HEK293 (cell line): ENCODE results near the gene WTAP.

Source experiments
- CTCF ChIA-PET: fragments of 350-600 bp; formaldehyde crosslinking; extraction: SDS; loops from one replicate; lab custom pipeline; 2021; ENCODE audit warnings: antibody characterized with exemption; lab: Yijun Ruan, JAX
- POLR2A ChIA-PET: fragments of 300-600 bp; formaldehyde crosslinking; extraction: SDS; loops from one replicate; lab custom pipeline; 2020; ENCODE audit warnings: antibody characterized with exemption, inconsistent platforms; lab: Yijun Ruan, JAX
- H3K27ac ChIP-seq: fragments of 200-500 bp; sonication (Bioruptor generic); 2 replicates; pipeline ENCODE4 v1.5.1; 2014; ENCODE audit warnings: low read depth, low read length, control low read depth, inconsistent platforms; ENCODE audit errors: extremely low read depth
- H3K36me3 ChIP-seq, 2 experiments: fragments of 200-500 bp in 1 of 2; sonication (Bioruptor generic) in 1 of 2; 1 replicate in 1 of 2; 2 replicates in 1 of 2; pipeline ENCODE4 v1.5.1; 2014 to 2017; ENCODE audit warnings: inconsistent platforms in 2 of 2, low read length in 2 of 2; ENCODE audit not compliant: control insufficient read depth in 2 of 2, insufficient read depth in 1 of 2
- H3K4me1 ChIP-seq: fragments of 200-500 bp; sonication (Bioruptor generic); 2 replicates; pipeline ENCODE4 v1.5.1; 2014; ENCODE audit warnings: mild to moderate bottlenecking, low read length, inconsistent platforms; ENCODE audit not compliant: control insufficient read depth, insufficient read depth
- H3K4me3 ChIP-seq: 2 replicates; pipeline ENCODE4 v1.5.1; 2011; ENCODE audit warnings: low read depth, mild to moderate bottlenecking, control low read depth, low read length, moderate library complexity
- H3K9me3 ChIP-seq: fragments of 200-500 bp; sonication (Bioruptor generic); 2 replicates; pipeline ENCODE4 v1.5.1; 2014; ENCODE audit warnings: low read depth, low read length, inconsistent platforms; ENCODE audit not compliant: control insufficient read depth, insufficient read depth
- BCL11B ChIP-seq: fragments of 450-650 bp; formaldehyde crosslinking; IDR thresholded peaks from 2 replicates; pipeline ENCODE4 v1.5.1; 2016; ENCODE audit warnings: low read depth, missing biosample characterization, missing genetic modification characterization
- IKZF3 ChIP-seq: fragments of 450-650 bp; IDR thresholded peaks from 2 replicates; pipeline ENCODE4 v1.5.0; 2018; ENCODE audit warnings: missing biosample characterization, mild to moderate bottlenecking, missing genetic modification characterization, moderate library complexity
- KLF1 ChIP-seq: fragments of 450-650 bp; formaldehyde crosslinking; IDR thresholded peaks from 2 replicates; pipeline ENCODE4 v1.5.1; 2016; ENCODE audit warnings: missing biosample characterization, missing genetic modification characterization
- MEIS1 ChIP-seq: sonication (generic); formaldehyde crosslinking; IDR thresholded peaks from 2 replicates; pipeline ENCODE4 v1.8.1; 2022; ENCODE audit warnings: missing genetic modification reagents, mild to moderate bottlenecking, borderline replicate concordance
- SALL2 ChIP-seq: fragments of 450-650 bp; formaldehyde crosslinking; IDR thresholded peaks from 2 replicates; pipeline ENCODE4 v1.5.0; 2017; ENCODE audit warnings: missing biosample characterization, mild to moderate bottlenecking, missing genetic modification characterization, borderline replicate concordance
- SETDB1 ChIP-seq: IDR thresholded peaks from one replicate; pipeline ENCODE4 v1.6.1; 2017; ENCODE audit warnings: mild to moderate bottlenecking, low read length, moderate library complexity, mixed read lengths; ENCODE audit not compliant: insufficient read length
- SP3 ChIP-seq: fragments of 450-650 bp; formaldehyde crosslinking; IDR thresholded peaks from 2 replicates; pipeline ENCODE4 v1.5.1; 2016; ENCODE audit warnings: missing biosample characterization, missing genetic modification characterization
- ZNF112 ChIP-seq: fragments of 450-650 bp; formaldehyde crosslinking; IDR thresholded peaks from 2 replicates; pipeline ENCODE4 v1.5.0; 2017; ENCODE audit warnings: missing biosample characterization, missing genetic modification characterization
- ZNF121 ChIP-seq: fragments of 450-650 bp; formaldehyde crosslinking; IDR thresholded peaks from 2 replicates; pipeline ENCODE4 v1.5.1; 2016; ENCODE audit warnings: missing biosample characterization, missing genetic modification characterization
- ZNF140 ChIP-seq: fragments of 450-650 bp; formaldehyde crosslinking; IDR thresholded peaks from 2 replicates; pipeline ENCODE4 v1.5.1; 2016; ENCODE audit warnings: missing biosample characterization, missing genetic modification characterization
- ZNF350 ChIP-seq: fragments of 450-650 bp; formaldehyde crosslinking; IDR thresholded peaks from 2 replicates; pipeline ENCODE4 v1.5.0; 2017; ENCODE audit warnings: missing biosample characterization, mild to moderate bottlenecking, missing genetic modification characterization
- ZNF416 ChIP-seq: fragments of 450-650 bp; formaldehyde crosslinking; IDR thresholded peaks from 2 replicates; pipeline ENCODE4 v1.5.1; 2016; ENCODE audit warnings: missing biosample characterization, missing genetic modification characterization
- ZNF473 ChIP-seq: fragments of 450-650 bp; formaldehyde crosslinking; IDR thresholded peaks from 2 replicates; pipeline ENCODE4 v1.5.1; 2017; ENCODE audit warnings: missing biosample characterization, missing genetic modification characterization
- ZNF558 ChIP-seq: fragments of 450-650 bp; formaldehyde crosslinking; IDR thresholded peaks from 2 replicates; pipeline ENCODE4 v1.5.1; 2016; ENCODE audit warnings: missing biosample characterization, missing genetic modification characterization
- ZNF560 ChIP-seq: fragments of 450-650 bp; formaldehyde crosslinking; IDR thresholded peaks from 2 replicates; pipeline ENCODE4 v1.5.1; 2017; ENCODE audit warnings: missing biosample characterization, missing genetic modification characterization, borderline replicate concordance
- ZNF660 ChIP-seq: fragments of 450-650 bp; IDR thresholded peaks from 2 replicates; pipeline ENCODE4 v1.5.1; 2018; ENCODE audit warnings: missing biosample characterization, mild to moderate bottlenecking, missing genetic modification characterization
- ZNF707 ChIP-seq: fragments of 450-650 bp; formaldehyde crosslinking; IDR thresholded peaks from 2 replicates; pipeline ENCODE4 v1.5.1; 2016; ENCODE audit warnings: missing biosample characterization, missing genetic modification characterization
- ZNF791 ChIP-seq: fragments of 450-650 bp; formaldehyde crosslinking; IDR thresholded peaks from 2 replicates; pipeline ENCODE4 v1.5.1; 2016; ENCODE audit warnings: missing biosample characterization, missing genetic modification characterization
- ZNF837 ChIP-seq: fragments of 450-650 bp; formaldehyde crosslinking; IDR thresholded peaks from 2 replicates; pipeline ENCODE4 v1.5.1; 2016; ENCODE audit warnings: missing biosample characterization, missing genetic modification characterization
- ZNF843 ChIP-seq: fragments of 450-650 bp; formaldehyde crosslinking; IDR thresholded peaks from 2 replicates; pipeline ENCODE4 v1.5.1; 2016; ENCODE audit warnings: missing biosample characterization, missing genetic modification characterization
- TF ChIP-seq, protein P1 (sequence below): fragments of 450-650 bp; formaldehyde crosslinking; optimal IDR thresholded peaks from 2 replicates; pipeline ENCODE3; 2016; ENCODE audit warnings: missing biosample characterization, mild to moderate bottlenecking, missing genetic modification characterization
- TF ChIP-seq, protein P2 (sequence below): fragments of 450-650 bp; formaldehyde crosslinking; IDR thresholded peaks from 2 replicates; pipeline ENCODE4 v1.5.1; 2017; ENCODE audit warnings: missing biosample characterization, missing genetic modification characterization
- TF ChIP-seq, protein P3 (sequence below): fragments of 450-650 bp; formaldehyde crosslinking; IDR thresholded peaks from 2 replicates; pipeline ENCODE4 v1.5.1; 2016; ENCODE audit warnings: missing biosample characterization, missing genetic modification characterization
- TF ChIP-seq, protein P4 (sequence below): IDR thresholded peaks from 2 replicates; pipeline ENCODE4 v1.6.1; 2011; ENCODE audit warnings: mild to moderate bottlenecking, low read depth, low read length, borderline replicate concordance
- TF ChIP-seq, protein P5 (sequence below): fragments of 450-650 bp; formaldehyde crosslinking; IDR thresholded peaks from 2 replicates; pipeline ENCODE4; 2016; ENCODE audit warnings: missing biosample characterization, missing genetic modification characterization

The WTAP gene

DNA sequence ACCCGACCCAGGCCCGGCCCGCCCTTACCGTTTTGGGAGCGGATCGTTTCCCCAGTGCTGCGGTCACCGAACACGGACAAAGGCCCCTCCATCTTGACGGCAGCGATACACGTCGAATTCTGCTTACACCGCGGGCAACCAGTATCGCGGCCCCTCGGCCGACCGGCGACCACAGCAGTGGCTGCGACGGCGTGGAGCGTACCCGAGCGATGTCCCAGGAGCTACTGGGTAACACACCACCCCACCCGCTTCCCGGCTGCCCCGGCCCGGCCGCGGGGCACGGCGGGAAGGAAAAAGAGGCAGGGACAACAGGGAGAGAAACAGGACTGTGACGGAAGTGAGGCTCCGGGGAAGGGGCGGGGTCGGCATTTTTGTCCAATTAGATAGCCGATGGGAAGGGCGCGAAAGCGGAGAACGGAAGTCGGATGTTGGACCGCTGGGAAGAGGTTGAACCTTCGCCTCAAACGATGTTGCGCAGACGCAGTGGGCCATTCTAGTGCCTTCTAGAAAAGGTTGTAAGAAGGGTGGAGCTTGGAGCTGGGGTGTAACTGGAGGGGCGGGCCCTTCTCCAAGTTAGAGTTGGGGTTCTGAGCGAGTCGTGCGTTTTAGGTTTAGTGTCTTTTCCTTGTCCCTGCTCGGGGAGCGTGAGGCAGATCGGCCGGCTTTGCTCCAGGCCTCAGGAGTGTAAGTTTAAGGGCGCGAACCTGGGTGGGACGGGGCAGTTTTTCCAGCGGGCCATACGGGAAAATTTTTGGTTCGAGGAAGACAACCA, 62.3 kb downstream of the WTAP start, which contains the start of gene TCP1 (continued):
- 0 out of 2 replicates have a peak, but pooled peaks have one; percentile 46 for TF ChIP-seq ZNF843
- TF ChIP-seq BCL11B (tag by site-specific recombination), result no peak
- 0 out of 2 replicates have a peak, but pooled peaks have one; percentile 26 for TF ChIP-seq ZNF121 (tag by site-specific recombination)
- TF ChIP-seq ZNF660 (tag by site-specific recombination), result no peak; the same call in 1 of the 2 replicates
- TF ChIP-seq ZNF791 (tag by site-specific recombination), result no peak
- no peak for TF ChIP-seq ZNF837 (tag by site-specific recombination)
- TF ChIP-seq, protein P1, sequence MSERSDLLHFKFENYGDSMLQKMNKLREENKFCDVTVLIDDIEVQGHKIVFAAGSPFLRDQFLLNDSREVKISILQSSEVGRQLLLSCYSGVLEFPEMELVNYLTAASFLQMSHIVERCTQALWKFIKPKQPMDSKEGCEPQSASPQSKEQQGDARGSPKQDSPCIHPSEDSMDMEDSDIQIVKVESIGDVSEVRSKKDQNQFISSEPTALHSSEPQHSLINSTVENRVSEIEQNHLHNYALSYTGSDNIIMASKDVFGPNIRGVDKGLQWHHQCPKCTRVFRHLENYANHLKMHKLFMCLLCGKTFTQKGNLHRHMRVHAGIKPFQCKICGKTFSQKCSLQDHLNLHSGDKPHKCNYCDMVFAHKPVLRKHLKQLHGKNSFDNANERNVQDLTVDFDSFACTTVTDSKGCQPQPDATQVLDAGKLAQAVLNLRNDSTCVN, result peak; percentile 52
- TF ChIP-seq, protein P2, sequence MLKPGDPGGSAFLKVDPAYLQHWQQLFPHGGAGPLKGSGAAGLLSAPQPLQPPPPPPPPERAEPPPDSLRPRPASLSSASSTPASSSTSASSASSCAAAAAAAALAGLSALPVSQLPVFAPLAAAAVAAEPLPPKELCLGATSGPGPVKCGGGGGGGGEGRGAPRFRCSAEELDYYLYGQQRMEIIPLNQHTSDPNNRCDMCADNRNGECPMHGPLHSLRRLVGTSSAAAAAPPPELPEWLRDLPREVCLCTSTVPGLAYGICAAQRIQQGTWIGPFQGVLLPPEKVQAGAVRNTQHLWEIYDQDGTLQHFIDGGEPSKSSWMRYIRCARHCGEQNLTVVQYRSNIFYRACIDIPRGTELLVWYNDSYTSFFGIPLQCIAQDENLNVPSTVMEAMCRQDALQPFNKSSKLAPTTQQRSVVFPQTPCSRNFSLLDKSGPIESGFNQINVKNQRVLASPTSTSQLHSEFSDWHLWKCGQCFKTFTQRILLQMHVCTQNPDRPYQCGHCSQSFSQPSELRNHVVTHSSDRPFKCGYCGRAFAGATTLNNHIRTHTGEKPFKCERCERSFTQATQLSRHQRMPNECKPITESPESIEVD (tag by site-specific recombination), result no peak
- TF ChIP-seq KLF1 (tag by site-specific recombination), result peak; percentile 11; the same call in 1 of the 2 replicates
- peak; percentile 58 for TF ChIP-seq SETDB1
- peak; percentile 89 for TF ChIP-seq SP3
- TF ChIP-seq ZNF350 (tag by site-specific recombination), result no peak
- no peak for TF ChIP-seq ZNF416 (tag by site-specific recombination)
- TF ChIP-seq ZNF560 (tag by site-specific recombination), result no peak

DNA sequence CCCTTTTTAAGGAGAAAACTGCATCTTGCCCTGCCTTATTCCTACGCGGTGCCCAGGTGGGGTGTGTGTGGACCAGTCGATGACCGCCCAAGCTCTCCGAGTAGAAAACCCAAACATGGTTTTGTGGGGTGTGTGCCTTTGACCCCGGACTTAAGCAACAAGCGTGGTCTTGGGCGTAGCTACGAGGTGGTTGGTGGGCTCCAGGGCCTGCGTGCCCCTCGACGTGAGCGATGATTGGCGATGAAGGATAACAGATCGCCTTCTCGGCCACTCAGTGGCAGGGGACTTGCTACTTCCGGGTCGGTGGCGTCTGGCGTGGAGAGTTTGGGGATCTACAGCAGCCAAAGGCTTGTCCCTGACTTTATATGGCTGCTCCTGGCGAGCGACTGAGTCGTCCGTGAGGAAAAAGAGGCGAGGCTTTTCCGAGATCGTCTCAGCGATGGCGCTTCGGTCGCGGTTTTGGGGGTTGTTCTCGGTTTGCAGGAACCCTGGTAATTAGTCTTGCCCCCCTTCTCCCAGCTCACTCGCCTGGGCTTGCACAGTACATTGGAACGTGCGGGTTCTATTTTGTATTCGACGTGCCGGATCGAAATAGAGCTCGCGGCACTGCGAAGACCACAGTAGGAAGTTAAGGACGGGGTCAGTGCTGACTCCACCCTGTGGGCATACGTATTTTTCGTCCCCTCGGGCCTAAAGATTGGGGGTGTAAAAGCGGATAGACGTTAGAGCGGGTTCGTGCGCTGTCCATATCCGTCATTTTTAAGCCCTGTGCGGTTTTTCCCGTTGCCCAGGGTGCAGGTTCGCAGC, 63.0 kb downstream of the WTAP start, which contains the start of gene MRPL18:
Gene MRPL18, plus strand, starts transcription at position 319 of the 807 bp plus-strand sequence. Its CDS starts 121 bp downstream, at position 440.
- Histone ChIP-seq H3K4me3 (peak within 1 kb of the TSS; percentile 98), H3K27ac (peak within 1 kb of the TSS; percentile 66), H3K4me1 (peaks cover 8% of the 10 kb centered on the region), H3K9me3 (no peaks in the 10 kb centered on the region), H3K36me3 (peaks cover 30 to 71% of the 10 kb centered on the region in 2 experiments)
- POLR2A ChIA-PET, result interaction anchor here (0.9 to 4.2 kb wide), 30 partner anchors 8 to 510 kb away, joined by 3 to 115 read pairs (median 7); partner anchors contain the start of genes ACAT2, PNLDC1, SOD2 and WTAP
- CTCF ChIA-PET, result interaction anchor here (0.7 to 2.1 kb wide), 9 partner anchors 26 to 1730 kb away, joined by 3 to 10 read pairs (median 4); no protein-coding TSS in a partner anchor
- TF ChIP-seq, protein P2 (tag by site-specific recombination), result no peak
- TF ChIP-seq ZNF112 (tag by site-specific recombination), result no peak
- no peak for TF ChIP-seq ZNF473 (tag by site-specific recombination)
- no peak for TF ChIP-seq SALL2
- TF ChIP-seq KLF1 (tag by site-specific recombination), result no peak
- no peak for TF ChIP-seq ZNF707
- TF ChIP-seq, protein P3, sequence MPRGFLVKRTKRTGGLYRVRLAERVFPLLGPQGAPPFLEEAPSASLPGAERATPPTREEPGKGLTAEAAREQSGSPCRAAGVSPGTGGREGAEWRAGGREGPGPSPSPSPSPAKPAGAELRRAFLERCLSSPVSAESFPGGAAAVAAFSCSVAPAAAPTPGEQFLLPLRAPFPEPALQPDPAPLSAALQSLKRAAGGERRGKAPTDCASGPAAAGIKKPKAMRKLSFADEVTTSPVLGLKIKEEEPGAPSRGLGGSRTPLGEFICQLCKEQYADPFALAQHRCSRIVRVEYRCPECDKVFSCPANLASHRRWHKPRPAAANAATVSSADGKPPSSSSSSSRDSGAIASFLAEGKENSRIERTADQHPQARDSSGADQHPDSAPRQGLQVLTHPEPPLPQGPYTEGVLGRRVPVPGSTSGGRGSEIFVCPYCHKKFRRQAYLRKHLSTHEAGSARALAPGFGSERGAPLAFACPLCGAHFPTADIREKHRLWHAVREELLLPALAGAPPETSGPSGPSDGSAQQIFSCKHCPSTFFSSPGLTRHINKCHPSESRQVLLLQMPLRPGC, result no peak
- TF ChIP-seq, protein P4, sequence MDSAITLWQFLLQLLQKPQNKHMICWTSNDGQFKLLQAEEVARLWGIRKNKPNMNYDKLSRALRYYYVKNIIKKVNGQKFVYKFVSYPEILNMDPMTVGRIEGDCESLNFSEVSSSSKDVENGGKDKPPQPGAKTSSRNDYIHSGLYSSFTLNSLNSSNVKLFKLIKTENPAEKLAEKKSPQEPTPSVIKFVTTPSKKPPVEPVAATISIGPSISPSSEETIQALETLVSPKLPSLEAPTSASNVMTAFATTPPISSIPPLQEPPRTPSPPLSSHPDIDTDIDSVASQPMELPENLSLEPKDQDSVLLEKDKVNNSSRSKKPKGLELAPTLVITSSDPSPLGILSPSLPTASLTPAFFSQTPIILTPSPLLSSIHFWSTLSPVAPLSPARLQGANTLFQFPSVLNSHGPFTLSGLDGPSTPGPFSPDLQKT, result no peak
- no peak for TF ChIP-seq MEIS1 (CRISPR knock-in tag)
- TF ChIP-seq, protein P5, sequence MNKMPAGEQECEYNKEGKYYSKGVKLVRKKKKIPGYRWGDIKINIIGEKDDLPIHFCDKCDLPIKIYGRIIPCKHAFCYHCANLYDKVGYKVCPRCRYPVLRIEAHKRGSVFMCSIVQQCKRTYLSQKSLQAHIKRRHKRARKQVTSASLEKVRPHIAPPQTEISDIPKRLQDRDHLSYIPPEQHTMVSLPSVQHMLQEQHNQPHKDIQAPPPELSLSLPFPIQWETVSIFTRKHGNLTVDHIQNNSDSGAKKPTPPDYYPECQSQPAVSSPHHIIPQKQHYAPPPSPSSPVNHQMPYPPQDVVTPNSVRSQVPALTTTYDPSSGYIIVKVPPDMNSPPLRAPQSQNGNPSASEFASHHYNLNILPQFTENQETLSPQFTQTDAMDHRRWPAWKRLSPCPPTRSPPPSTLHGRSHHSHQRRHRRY (tag by site-specific recombination), result no peak
- no peak for TF ChIP-seq ZNF140 (tag by site-specific recombination)
- TF ChIP-seq IKZF3 (tag by site-specific recombination), result no peak
- 0 out of 2 replicates have a peak, but pooled peaks have one; percentile 9 for TF ChIP-seq ZNF558 (tag by site-specific recombination)
